ENCODE data around the gene FLRT3. TPM values are rescaled to one million over a fixed set of nuclear protein-coding genes. Genes with fewer than 3 reads are reported as not detected.

Gene FLRT3
- total and polyA plus RNA-seq, 4 donors = 23.5 to 144 (median 48.9) TPM

DNA sequence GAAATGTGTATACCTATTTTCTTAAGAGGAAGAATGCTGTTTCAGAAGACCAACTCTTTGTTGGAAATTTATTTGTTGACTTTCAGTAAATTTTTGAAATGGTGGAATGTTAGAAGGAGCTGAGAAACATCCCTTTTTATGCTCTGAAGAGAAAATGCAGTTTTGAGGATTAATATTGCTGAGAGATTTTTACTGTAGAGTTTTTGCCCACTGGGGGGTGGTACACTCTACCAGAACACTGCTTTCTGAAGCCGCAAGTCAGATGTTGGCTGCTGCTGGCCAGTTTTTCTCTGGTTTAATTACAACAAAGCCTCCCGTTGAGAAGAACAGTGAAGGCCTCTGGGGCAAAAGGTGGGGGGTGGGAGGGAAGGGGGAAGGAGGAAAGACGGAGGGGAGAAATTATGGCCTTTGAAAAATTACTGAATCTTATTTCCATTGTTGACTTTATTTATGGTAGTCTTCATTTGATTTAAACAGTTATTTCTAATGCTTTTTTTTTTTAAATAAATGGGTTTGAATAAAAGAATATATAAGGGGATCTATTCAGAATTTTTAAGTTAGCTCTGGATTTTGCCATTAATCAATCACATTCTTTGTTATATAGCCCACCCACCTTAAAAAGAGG lies 3.0 kb downstream of the FLRT3 start:
- no peak for ATAC-seq (ENCODE audit: insufficient read depth, low FRiP score)
- no peak overlapping the region for H3K27ac ChIP-seq (ENCODE audit: low read depth in 1 of 2, low read length in 1 of 2)

DNA sequence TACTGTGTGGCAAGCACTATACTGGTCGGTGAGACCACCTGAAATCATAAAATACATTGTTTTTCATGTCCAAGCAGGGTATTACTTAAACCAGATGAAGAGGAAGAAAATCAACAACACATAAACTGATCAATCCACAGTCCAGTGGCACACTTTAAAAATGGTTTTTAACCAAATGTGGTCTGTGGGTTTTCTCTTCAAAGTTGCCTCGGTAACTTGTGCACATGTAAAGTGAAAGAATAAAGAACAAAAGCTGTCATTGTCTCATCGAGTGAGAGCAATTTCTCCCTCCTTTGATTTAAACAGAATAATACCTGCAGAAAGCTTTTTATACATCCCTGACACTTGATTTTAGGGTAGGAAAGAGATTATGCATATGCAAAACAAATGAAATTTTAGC lies 3.7 kb downstream of the FLRT3 start:
- no peak overlapping the region for H3K4me3 ChIP-seq
- TF ChIP-seq CTCF (IDR thresholded peaks at IDR 0.05; ENCODE audit: control extremely low read depth, extremely low read depth) = no peak
- H3K4me1 ChIP-seq (ENCODE audit: control insufficient read depth in 5 of 5, insufficient read depth in 5 of 5, low read length in 5 of 5) = peaks cover 0 to 9% (median 0%) of the 10 kb centered on the region in 5 donors
- WGBS, 2 donors = 45 to 64% methylated on average over 3 of the region's 3 CpGs
- H3K27ac ChIP-seq (ENCODE audit: low read depth in 1 of 2, low read length in 1 of 2) = no peak overlapping the region
- no peak overlapping the region for H3K9ac ChIP-seq (ENCODE audit: insufficient read depth in 1 of 2, low read length in 2 of 2)
- no peaks in the 10 kb centered on the region for H3K27me3 ChIP-seq (ENCODE audit: control insufficient read depth in 3 of 3, insufficient read depth in 3 of 3, low read length in 2 of 3)
- DNase-seq (no peak), ATAC-seq (ENCODE audit: insufficient read depth, low FRiP score) (no peak)
- H3K36me3 ChIP-seq (ENCODE audit: control insufficient read depth in 4 of 4, insufficient read depth in 4 of 4, low read length in 4 of 4) = no peaks in the 10 kb centered on the region
- no peaks in the 10 kb centered on the region for H3K9me3 ChIP-seq (ENCODE audit: control insufficient read depth in 4 of 4, insufficient read depth in 3 of 4, low read length in 3 of 4)

More for the DNA sequence above, 3.0 kb downstream of the FLRT3 start:
- Histone ChIP-seq H3K27me3 (ENCODE audit: control insufficient read depth in 3 of 3, insufficient read depth in 3 of 3, low read length in 2 of 3) (no peaks in the 10 kb centered on the region), H3K36me3 (ENCODE audit: control insufficient read depth in 4 of 4, insufficient read depth in 4 of 4, low read length in 4 of 4) (no peaks in the 10 kb centered on the region), H3K9me3 (ENCODE audit: control insufficient read depth in 4 of 4, insufficient read depth in 3 of 4, low read length in 3 of 4) (no peaks in the 10 kb centered on the region), H3K4me1 (ENCODE audit: control insufficient read depth in 5 of 5, insufficient read depth in 5 of 5, low read length in 5 of 5) (peaks cover 0 to 9% (median 0%) of the 10 kb centered on the region in 5 donors), H3K4me3 (no peak overlapping the region), H3K9ac (ENCODE audit: insufficient read depth in 1 of 2, low read length in 2 of 2) (no peak overlapping the region)
- WGBS, 2 donors = 20 to 21% methylated on average over 3 of the region's 3 CpGs
- no peak for TF ChIP-seq CTCF (IDR thresholded peaks at IDR 0.05; ENCODE audit: control extremely low read depth, extremely low read depth)
- DNase-seq = peak; percentile 71 to 86 (median 82)

- TF ChIP-seq CTCF (IDR thresholded peaks at IDR 0.05; ENCODE audit: control extremely low read depth, extremely low read depth) = no peak
- Histone ChIP-seq H3K27me3 (ENCODE audit: control insufficient read depth in 3 of 3, insufficient read depth in 3 of 3, low read length in 2 of 3) (no peaks in the 10 kb centered on the region), H3K9me3 (ENCODE audit: control insufficient read depth in 4 of 4, insufficient read depth in 3 of 4, low read length in 3 of 4) (no peaks in the 10 kb centered on the region), H3K27ac (ENCODE audit: low read depth in 1 of 2, low read length in 1 of 2) (no peak overlapping the region), H3K36me3 (ENCODE audit: control insufficient read depth in 4 of 4, insufficient read depth in 4 of 4, low read length in 4 of 4) (no peaks in the 10 kb centered on the region), H3K4me1 (ENCODE audit: control insufficient read depth in 5 of 5, insufficient read depth in 5 of 5, low read length in 5 of 5) (peaks cover 0 to 9% (median 0%) of the 10 kb centered on the region in 5 donors), H3K9ac (ENCODE audit: insufficient read depth in 1 of 2, low read length in 2 of 2) (no peak overlapping the region), H3K4me3 (no peak overlapping the region)
- DNase-seq (peak in 1 of 3 donors; percentile 48), ATAC-seq (ENCODE audit: insufficient read depth, low FRiP score) (no peak)
- WGBS, 2 donors = 74 to 79% methylated on average over 2 of the region's 2 CpGs
Observed at GRCh38 chr20:14332866-14333265, 4.5 kb downstream of the FLRT3 start.

DNA sequence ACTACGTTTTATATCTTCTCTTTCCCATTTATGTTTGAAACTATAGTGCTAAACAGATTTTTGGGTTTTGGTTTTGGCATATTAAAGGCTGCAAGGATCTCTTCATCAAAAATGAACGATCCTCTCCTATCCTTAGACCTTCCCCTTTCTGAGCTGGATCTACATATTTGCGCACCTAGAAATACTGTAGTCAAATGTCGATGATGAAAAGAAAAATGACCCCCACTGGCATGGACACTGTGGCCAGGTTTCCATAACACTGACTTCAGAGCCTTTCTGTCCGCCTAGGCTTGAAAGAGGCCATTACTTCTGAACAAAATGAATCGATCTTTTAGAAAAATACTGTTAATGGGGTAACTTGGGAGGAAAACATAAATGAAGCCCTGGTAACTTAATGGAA lies 5.8 kb downstream of the FLRT3 start:
- WGBS, 2 donors = 71 to 85% methylated on average over 6 of the region's 6 CpGs
- Histone ChIP-seq H3K36me3 (ENCODE audit: control insufficient read depth in 4 of 4, insufficient read depth in 4 of 4, low read length in 4 of 4) (no peaks in the 10 kb centered on the region), H3K4me1 (ENCODE audit: control insufficient read depth in 5 of 5, insufficient read depth in 5 of 5, low read length in 5 of 5) (peaks cover 0 to 9% (median 0%) of the 10 kb centered on the region in 5 donors), H3K27ac (ENCODE audit: low read depth in 1 of 2, low read length in 1 of 2) (no peak overlapping the region), H3K27me3 (ENCODE audit: control insufficient read depth in 3 of 3, insufficient read depth in 3 of 3, low read length in 2 of 3) (no peaks in the 10 kb centered on the region), H3K4me3 (no peak overlapping the region), H3K9ac (ENCODE audit: insufficient read depth in 1 of 2, low read length in 2 of 2) (no peak overlapping the region), H3K9me3 (ENCODE audit: control insufficient read depth in 4 of 4, insufficient read depth in 3 of 4, low read length in 3 of 4) (no peaks in the 10 kb centered on the region)
- DNase-seq (no peak), ATAC-seq (ENCODE audit: insufficient read depth, low FRiP score) (no peak)
- TF ChIP-seq CTCF (IDR thresholded peaks at IDR 0.05; ENCODE audit: control extremely low read depth, extremely low read depth) = no peak
